Tibial nerve (tissue), 4 donors: ENCODE results near the gene ANAPC2.

Experiments used
- CTCF ChIP-seq, 5 experiments: fragments of 200-600 bp in 3 of 5; fragments of 450-650 bp in 2 of 5; sonication (generic) in 3 of 5; IDR thresholded peaks; one replicate each; pipeline ENCODE4 v1.5.1; 2016 to 2019; ENCODE audit warnings: antibody characterized with exemption in 5 of 5, mild to moderate bottlenecking in 3 of 5, moderate library complexity in 2 of 5
- EP300 ChIP-seq, 2 donors: sonication (generic); formaldehyde crosslinking; IDR thresholded peaks; one replicate each; pipeline ENCODE4 v1.6.1; 2017; ENCODE audit warnings: antibody characterized with exemption in 2 of 2, mild to moderate bottlenecking in 1 of 2
- POLR2A ChIP-seq, 2 donors: fragments of 450-650 bp; IDR thresholded peaks; one replicate each; pipeline ENCODE4 v1.6.1; 2017; ENCODE audit warnings: antibody characterized with exemption in 2 of 2, mild to moderate bottlenecking in 2 of 2, moderate library complexity in 2 of 2

- TF ChIP-seq CTCF (IDR thresholded peaks at IDR 0.05) (no peak), POLR2A (IDR thresholded peaks at IDR 0.05) (no peak), EP300 (IDR thresholded peaks at IDR 0.05) (no peak)
These were observed 41.7 kb upstream of the ANAPC2 start for GRCh38 chr9:137229903-137230704.
